Measurements from ENCODE around the gene ATP6V1G1.

ATP6V1G1 gene

GRCh38 chr9:114551750-114552685 lies 35.6 kb upstream of the ATP6V1G1 start:
- peak; percentile 99 for DNase-seq (ENCODE audit: low read depth)
- TF ChIP-seq CTCF (conservative IDR thresholded peaks at IDR 0.05; ENCODE audit: low read depth, low read length), result no peak
- H3K4me3 ChIP-seq (ENCODE audit: low read length), result no peak overlapping the region

- TF ChIP-seq CTCF (conservative IDR thresholded peaks at IDR 0.05; ENCODE audit: low read depth, low read length), result no peak
- no peak overlapping the region for H3K4me3 ChIP-seq (ENCODE audit: low read length)
Measured at GRCh38 chr9:114552706-114553105, 34.9 kb upstream of the ATP6V1G1 start.

GRCh38 chr9:114553202-114553601 lies 34.4 kb upstream of the ATP6V1G1 start:
- H3K4me3 ChIP-seq (ENCODE audit: low read length), result no peak overlapping the region
- no peak for TF ChIP-seq CTCF (conservative IDR thresholded peaks at IDR 0.05; ENCODE audit: low read depth, low read length)
- DNase-seq (ENCODE audit: low read depth), result no peak

More at GRCh38 chr9:114552706-114553105, 34.9 kb upstream of the ATP6V1G1 start:
- peak; percentile 36 for DNase-seq (ENCODE audit: low read depth)

GRCh38 chr9:114555696-114556095 lies 31.9 kb upstream of the ATP6V1G1 start:
- H3K4me3 ChIP-seq (ENCODE audit: low read length), result no peak overlapping the region
- no peak for DNase-seq (ENCODE audit: low read depth)
- TF ChIP-seq CTCF (conservative IDR thresholded peaks at IDR 0.05; ENCODE audit: low read depth, low read length), result no peak

GRCh38 chr9:114558027-114558675 lies 29.4 kb upstream of the ATP6V1G1 start:
- no peak for DNase-seq (ENCODE audit: low read depth)

GRCh38 chr9:114559830-114560513 lies 27.6 kb upstream of the ATP6V1G1 start:
- H3K4me3 ChIP-seq (ENCODE audit: low read length), result no peak overlapping the region
- TF ChIP-seq CTCF (conservative IDR thresholded peaks at IDR 0.05; ENCODE audit: low read depth, low read length), result no peak

More at GRCh38 chr9:114558027-114558675, 29.4 kb upstream of the ATP6V1G1 start:
- no peak for TF ChIP-seq CTCF (conservative IDR thresholded peaks at IDR 0.05; ENCODE audit: low read depth, low read length)
- no peak overlapping the region for H3K4me3 ChIP-seq (ENCODE audit: low read length)

More at GRCh38 chr9:114559830-114560513, 27.6 kb upstream of the ATP6V1G1 start:
- no peak for DNase-seq (ENCODE audit: low read depth)
